HL-60 (cell line): ENCODE results near the gene BTBD9.
"Not testable (repeated sequence)": the region's sequence is repeated elsewhere in the genome, so short reads cannot be mapped to it uniquely, and the experiment has no call there.

Source experiments
- DNase-seq, 2 experiments: peaks; one replicate each; pipeline ENCODE4 v3.0.0-alpha.2; 2010 to 2020; ENCODE audit warnings: low read depth in 1 of 2, low spot score in 1 of 2
- H3K27ac ChIP-seq: fragments of 250-450 bp; sonication (Bioruptor Pico); replicated peaks from 2 replicates; pipeline ENCODE4 v1.5.1; 2020; ENCODE audit warnings: mild to moderate bottlenecking, moderate library complexity
- H3K27me3 ChIP-seq: fragments of 250-450 bp; sonication (Bioruptor Pico); 2 replicates; pipeline ENCODE4 v1.5.1; 2021; ENCODE audit warnings: mild to moderate bottlenecking, moderate library complexity; ENCODE audit not compliant: insufficient read depth, poor library complexity, severe bottlenecking
- H3K4me3 ChIP-seq: replicated peaks from 2 replicates; pipeline ENCODE4 v1.5.1; 2011; ENCODE audit warnings: mild to moderate bottlenecking, control low read depth, low read length; ENCODE audit not compliant: insufficient read depth
- CTCF ChIP-seq: IDR thresholded peaks from one replicate; pipeline ENCODE4 v1.5.1; 2011; ENCODE audit warnings: low read length, control low read depth, inconsistent platforms; ENCODE audit not compliant: insufficient read depth
- GABPA ChIP-seq: IDR thresholded peaks from 2 replicates; pipeline ENCODE4 v1.6.1; 2012; ENCODE audit warnings: low read depth
- POLR2AphosphoS5 ChIP-seq: IDR thresholded peaks from 2 replicates; pipeline ENCODE4 v1.6.1; 2012; ENCODE audit warnings: low read depth
- REST ChIP-seq: IDR thresholded peaks from 2 replicates; pipeline ENCODE4 v1.6.1; 2012; ENCODE audit warnings: low read depth; ENCODE audit not compliant: insufficient replicate concordance
- SPI1 ChIP-seq: IDR thresholded peaks from 2 replicates; pipeline ENCODE4 v1.6.1; 2012; ENCODE audit warnings: low read depth, mild to moderate bottlenecking, borderline replicate concordance

Gene BTBD9

GRCh38 chr6:38131527-38131965, 508.2 kb downstream of the BTBD9 start:
- Histone ChIP-seq H3K27me3 (no peaks in the 10 kb centered on the region), H3K4me3 (no peak overlapping the region), H3K27ac (no peak overlapping the region)
- no peak for DNase-seq
- TF ChIP-seq POLR2AphosphoS5 (no peak), SPI1 (no peak), GABPA (no peak), CTCF (no peak), REST (no peak)

GRCh38 chr6:38127284-38127683, 512.4 kb downstream of the BTBD9 start:
- Histone ChIP-seq H3K27ac (no peak overlapping the region), H3K4me3 (no peak overlapping the region), H3K27me3 (no peaks in the 10 kb centered on the region)
- no peak for TF ChIP-seq CTCF
- TF ChIP-seq SPI1, result no peak
- TF ChIP-seq REST, result no peak
- no peak for TF ChIP-seq GABPA
- TF ChIP-seq POLR2AphosphoS5, result no peak
- DNase-seq, result no peak

GRCh38 chr6:38124224-38124926, 515.4 kb downstream of the BTBD9 start:
- H3K27me3 ChIP-seq, H3K4me3 ChIP-seq, DNase-seq: not testable (repeated sequence)

GRCh38 chr6:38119516-38119915, 520.2 kb downstream of the BTBD9 start:
- DNase-seq, result no peak
- no peak for TF ChIP-seq REST
- TF ChIP-seq POLR2AphosphoS5, result no peak
- no peak for TF ChIP-seq GABPA
- TF ChIP-seq CTCF, result no peak
- TF ChIP-seq SPI1, result no peak
- no peak overlapping the region for H3K4me3 ChIP-seq

More at GRCh38 chr6:38124224-38124926, 515.4 kb downstream of the BTBD9 start:
- not testable (repeated sequence) for H3K27ac ChIP-seq

More at GRCh38 chr6:38119516-38119915, 520.2 kb downstream of the BTBD9 start:
- Histone ChIP-seq H3K27me3 (no peaks in the 10 kb centered on the region), H3K27ac (no peak overlapping the region)
